ENCODE data around the gene FAM13A. TPM values are rescaled to one million over a fixed set of nuclear protein-coding genes. Genes with fewer than 3 reads are reported as not detected.
"Not testable (repeated sequence)": the region's sequence is repeated elsewhere in the genome, so short reads cannot be mapped to it uniquely, and the experiment has no call there.

The FAM13A gene
- total RNA-seq, 1 donor from 2014 or later, result 39.1 TPM

DNA sequence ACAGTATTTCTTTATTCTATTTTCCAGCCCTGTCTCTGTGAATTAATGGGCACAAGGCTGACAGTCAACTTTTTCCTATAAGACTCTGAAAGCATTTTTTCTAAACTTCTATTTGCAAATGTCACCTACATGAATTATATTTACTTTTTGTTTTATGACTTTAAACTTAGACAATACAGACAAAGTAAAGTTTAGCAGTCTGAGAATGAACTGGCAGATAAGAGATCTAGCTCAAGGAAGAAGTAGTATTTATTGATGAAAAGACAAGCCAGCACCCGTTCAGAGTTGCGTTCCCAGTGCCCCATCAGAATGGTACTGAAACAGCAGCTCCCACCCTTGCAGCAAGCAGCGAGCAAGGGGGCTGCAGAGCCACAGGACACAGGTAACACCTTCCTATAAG lies 148.5 kb downstream of the FAM13A start:
- Histone ChIP-seq H3K27me3 (ENCODE audit: low read depth) (no peaks in the 10 kb centered on the region), H3K36me3 (no peaks in the 10 kb centered on the region), H3K4me1 (no peaks in the 10 kb centered on the region), H3K27ac (no peak overlapping the region), H3K9me3 (no peaks in the 10 kb centered on the region), H3K4me3 (no peak overlapping the region)
- DNase-seq (no peak), ATAC-seq (no peak)
- TF ChIP-seq, protein P1, sequence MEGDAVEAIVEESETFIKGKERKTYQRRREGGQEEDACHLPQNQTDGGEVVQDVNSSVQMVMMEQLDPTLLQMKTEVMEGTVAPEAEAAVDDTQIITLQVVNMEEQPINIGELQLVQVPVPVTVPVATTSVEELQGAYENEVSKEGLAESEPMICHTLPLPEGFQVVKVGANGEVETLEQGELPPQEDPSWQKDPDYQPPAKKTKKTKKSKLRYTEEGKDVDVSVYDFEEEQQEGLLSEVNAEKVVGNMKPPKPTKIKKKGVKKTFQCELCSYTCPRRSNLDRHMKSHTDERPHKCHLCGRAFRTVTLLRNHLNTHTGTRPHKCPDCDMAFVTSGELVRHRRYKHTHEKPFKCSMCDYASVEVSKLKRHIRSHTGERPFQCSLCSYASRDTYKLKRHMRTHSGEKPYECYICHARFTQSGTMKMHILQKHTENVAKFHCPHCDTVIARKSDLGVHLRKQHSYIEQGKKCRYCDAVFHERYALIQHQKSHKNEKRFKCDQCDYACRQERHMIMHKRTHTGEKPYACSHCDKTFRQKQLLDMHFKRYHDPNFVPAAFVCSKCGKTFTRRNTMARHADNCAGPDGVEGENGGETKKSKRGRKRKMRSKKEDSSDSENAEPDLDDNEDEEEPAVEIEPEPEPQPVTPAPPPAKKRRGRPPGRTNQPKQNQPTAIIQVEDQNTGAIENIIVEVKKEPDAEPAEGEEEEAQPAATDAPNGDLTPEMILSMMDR (IDR thresholded peaks at IDR 0.05), result no peak
- intact Hi-C loops (cut with DNase I), result no loop called here

DNA sequence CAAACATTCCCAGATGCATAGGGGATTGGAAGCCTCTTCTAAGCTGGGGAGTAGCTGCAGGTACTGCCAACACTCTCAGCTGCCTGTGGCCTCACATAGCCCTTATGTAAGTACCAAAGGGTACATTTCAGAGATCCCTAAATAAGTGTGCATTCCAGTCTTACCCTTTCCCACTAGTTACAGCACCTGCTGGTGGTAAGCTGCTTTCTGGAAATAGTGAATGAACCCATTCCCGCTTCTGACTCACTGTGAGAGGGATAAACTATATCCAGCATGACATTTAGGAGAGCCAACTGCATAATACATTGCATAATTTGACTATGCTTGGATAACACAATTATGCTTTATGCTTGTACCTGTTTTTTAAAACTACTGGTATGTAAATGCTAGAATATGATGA lies 149.0 kb downstream of the FAM13A start:
- ATAC-seq (no peak), DNase-seq (no peak)
- H3K27ac ChIP-seq, result no peak overlapping the region
- intact Hi-C loops (cut with DNase I), result no loop called here
- H3K36me3 ChIP-seq, result no peaks in the 10 kb centered on the region
- H3K4me3 ChIP-seq, result no peak overlapping the region
- no peaks in the 10 kb centered on the region for H3K4me1 ChIP-seq
- H3K27me3 ChIP-seq (ENCODE audit: low read depth), result no peaks in the 10 kb centered on the region
- H3K9me3 ChIP-seq, result no peaks in the 10 kb centered on the region
- TF ChIP-seq, protein P1 (IDR thresholded peaks at IDR 0.05), result no peak

DNA sequence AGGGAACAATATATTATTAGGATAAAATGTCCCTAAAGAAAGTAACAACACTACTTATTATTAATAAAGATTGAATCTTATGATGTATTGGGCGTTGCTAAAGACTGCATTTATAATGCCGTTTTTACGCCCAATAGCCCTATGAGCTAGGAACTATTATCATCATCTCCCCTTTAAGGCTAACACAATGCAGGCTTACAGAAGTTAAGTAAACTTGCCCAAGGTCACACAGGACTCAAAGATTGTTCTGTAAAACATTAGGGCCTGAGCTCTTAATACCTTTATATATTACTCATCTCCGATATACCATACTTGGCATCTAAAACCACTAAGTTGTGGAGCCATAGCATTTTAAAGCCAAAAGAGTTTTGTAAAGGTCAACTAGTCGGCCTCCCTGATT lies 149.5 kb downstream of the FAM13A start:
- Histone ChIP-seq H3K4me1 (no peaks in the 10 kb centered on the region), H3K9me3 (no peaks in the 10 kb centered on the region), H3K36me3 (no peaks in the 10 kb centered on the region), H3K4me3 (no peak overlapping the region), H3K27ac (no peak overlapping the region), H3K27me3 (ENCODE audit: low read depth) (no peaks in the 10 kb centered on the region)
- ATAC-seq (no peak), DNase-seq (no peak)
- intact Hi-C loops (cut with DNase I), result no loop called here
- TF ChIP-seq, protein P1 (IDR thresholded peaks at IDR 0.05), result no peak

DNA sequence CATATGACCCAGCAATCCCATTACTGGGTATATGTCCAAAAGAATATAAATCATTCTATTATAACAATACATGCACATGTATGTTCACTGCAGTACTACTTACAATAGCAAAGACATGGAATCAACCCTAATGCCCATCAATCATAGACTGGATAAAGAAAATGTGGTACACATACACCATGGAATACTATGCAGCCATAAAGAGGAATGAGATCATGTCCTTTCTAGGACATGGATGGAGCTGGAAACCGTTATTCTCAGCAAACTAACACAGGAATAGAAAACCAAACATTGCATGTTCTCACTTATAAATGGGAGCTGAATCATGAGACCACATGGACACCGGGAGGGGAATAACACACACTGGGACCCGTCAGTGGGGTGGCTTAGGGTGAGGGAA lies 152.7 kb downstream of the FAM13A start:
- ATAC-seq; H3K9me3 ChIP-seq; H3K27ac ChIP-seq; H3K36me3 ChIP-seq; H3K4me1 ChIP-seq; H3K27me3 ChIP-seq (ENCODE audit: low read depth); H3K4me3 ChIP-seq; DNase-seq; intact Hi-C loops (cut with DNase I): not testable (repeated sequence)

DNA sequence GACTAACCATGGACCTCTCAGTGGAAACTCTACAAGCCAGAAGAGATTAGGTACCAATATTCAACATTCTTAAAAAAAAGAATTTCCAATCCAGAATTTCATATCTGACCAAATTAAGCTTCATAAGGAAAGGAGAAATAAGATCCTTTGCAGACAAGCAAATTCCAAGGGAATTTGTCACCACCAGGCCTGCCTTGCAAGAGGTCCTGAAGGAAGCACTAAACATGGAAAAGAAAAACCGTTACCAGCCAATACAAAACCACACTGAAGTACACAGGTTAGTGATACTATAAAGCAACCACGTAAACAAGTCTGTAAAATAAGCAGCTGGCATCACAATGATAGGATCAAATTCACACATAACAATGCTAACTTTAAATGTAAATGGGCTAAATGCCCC lies 156.6 kb downstream of the FAM13A start:
- DNase-seq (no peak), ATAC-seq (no peak)
- H3K9me3 ChIP-seq, result no peaks in the 10 kb centered on the region
- intact Hi-C loops (cut with DNase I), result no loop called here
- no peaks in the 10 kb centered on the region for H3K36me3 ChIP-seq
- H3K4me3 ChIP-seq, result no peak overlapping the region
- H3K27me3 ChIP-seq (ENCODE audit: low read depth), result no peaks in the 10 kb centered on the region
- TF ChIP-seq, protein P1 (IDR thresholded peaks at IDR 0.05), result no peak
- H3K4me1 ChIP-seq, result no peaks in the 10 kb centered on the region
- H3K27ac ChIP-seq, result no peak overlapping the region

DNA sequence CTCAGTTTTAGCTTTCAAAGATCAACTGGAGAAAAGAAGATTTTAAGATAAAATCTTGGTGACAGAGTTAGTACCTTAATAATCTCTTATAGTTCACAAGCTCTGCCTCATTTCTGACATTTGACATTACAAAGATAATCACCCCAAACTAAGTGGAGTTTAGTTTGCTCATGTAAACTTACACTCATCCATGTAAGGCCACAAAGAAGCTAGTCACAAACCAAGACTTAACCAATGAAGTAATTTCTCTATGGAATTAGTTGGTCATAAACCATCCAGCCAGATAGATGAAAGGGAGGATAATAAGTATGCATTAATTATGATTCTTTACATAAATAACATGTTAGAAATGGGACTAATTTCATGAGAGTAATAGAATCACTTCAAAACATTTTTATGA lies 159.2 kb downstream of the FAM13A start:
- TF ChIP-seq, protein P1 (IDR thresholded peaks at IDR 0.05), result no peak
- no peaks in the 10 kb centered on the region for H3K27me3 ChIP-seq (ENCODE audit: low read depth)

More for the DNA sequence above, 159.2 kb downstream of the FAM13A start:
- H3K4me3 ChIP-seq, result no peak overlapping the region
- H3K4me1 ChIP-seq, result no peaks in the 10 kb centered on the region
- no peaks in the 10 kb centered on the region for H3K36me3 ChIP-seq
- DNase-seq, result no peak
- no peak overlapping the region for H3K27ac ChIP-seq
- H3K9me3 ChIP-seq, result no peaks in the 10 kb centered on the region
- no peak for ATAC-seq
- intact Hi-C loops (cut with DNase I), result no loop called here

Measured in lower lobe of right lung (tissue), 2 donors.